Measurements from ENCODE around the gene PRXL2A.
A peak's percentile ranks its signal among the peaks of the same experiment; 100 is the strongest.

PRXL2A gene

DNA sequence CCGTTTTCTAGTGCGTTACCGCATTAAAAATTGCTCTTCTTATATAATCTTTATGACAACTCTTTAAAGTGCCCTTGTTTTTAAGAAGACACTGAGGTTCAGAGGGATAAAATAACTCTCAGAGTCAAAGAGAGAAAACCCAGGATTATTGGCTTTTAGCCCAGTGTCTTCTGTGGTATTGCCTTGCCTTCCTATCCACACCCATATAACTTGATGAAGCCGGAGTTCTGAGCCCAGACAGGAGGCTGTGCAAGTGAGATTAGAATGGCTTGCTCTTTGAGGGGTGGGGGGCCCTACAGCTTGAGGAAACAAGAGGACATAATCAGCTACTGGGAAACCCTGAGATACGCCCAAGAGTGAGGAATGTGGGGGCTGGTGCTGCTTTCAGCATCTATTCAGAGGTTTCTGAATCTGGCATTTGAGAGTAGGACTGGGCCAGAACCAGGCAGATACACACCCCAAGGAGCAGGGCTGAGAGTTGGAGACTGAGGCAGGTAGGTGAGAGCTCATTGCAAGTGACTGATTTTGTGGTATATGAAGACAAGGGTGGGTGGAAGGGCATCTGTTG, 2.3 kb downstream of the PRXL2A start:
- DNase-seq (ENCODE audit: low read depth): no peak
- H3K4me3 ChIP-seq (ENCODE audit: low read depth, low read length): no peak overlapping the region
- TF ChIP-seq CTCF (IDR thresholded peaks at IDR 0.05; ENCODE audit: low read depth, low read length) (no peak), POLR2A (IDR thresholded peaks at IDR 0.05; ENCODE audit: extremely low read depth, insufficient read length) (no peak), MYC (IDR thresholded peaks at IDR 0.05; ENCODE audit: low read depth, low read length) (no peak)
- TF ChIP-seq, protein P1, sequence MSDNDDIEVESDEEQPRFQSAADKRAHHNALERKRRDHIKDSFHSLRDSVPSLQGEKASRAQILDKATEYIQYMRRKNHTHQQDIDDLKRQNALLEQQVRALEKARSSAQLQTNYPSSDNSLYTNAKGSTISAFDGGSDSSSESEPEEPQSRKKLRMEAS (IDR thresholded peaks at IDR 0.05; ENCODE audit: low read depth, low read length): no peak

DNA sequence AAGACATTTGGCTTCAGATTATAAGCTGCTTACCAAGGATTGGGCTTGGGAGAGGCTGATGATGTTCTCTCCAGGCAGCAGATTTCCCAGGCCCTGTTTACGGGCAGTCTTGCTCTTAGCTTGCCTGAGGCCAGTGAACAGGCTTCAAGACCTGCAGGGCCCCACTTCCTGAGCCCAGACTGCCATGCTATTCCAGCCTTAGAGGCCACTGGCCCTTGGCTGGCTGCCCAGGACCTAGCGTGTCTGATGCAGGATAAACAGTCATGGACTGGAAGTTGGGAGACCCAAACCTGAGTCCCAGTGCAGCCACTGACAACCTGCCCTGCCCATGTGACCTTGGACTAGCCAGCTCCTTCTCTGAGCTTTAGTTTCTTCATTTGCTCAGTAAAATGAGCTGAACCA, 2.9 kb downstream of the PRXL2A start:
- no peak overlapping the region for H3K4me3 ChIP-seq (ENCODE audit: low read depth, low read length)
- TF ChIP-seq MYC (IDR thresholded peaks at IDR 0.05; ENCODE audit: low read depth, low read length): no peak
- TF ChIP-seq, protein P1 (IDR thresholded peaks at IDR 0.05; ENCODE audit: low read depth, low read length): no peak
- TF ChIP-seq POLR2A (IDR thresholded peaks at IDR 0.05; ENCODE audit: extremely low read depth, insufficient read length): no peak
- TF ChIP-seq CTCF (IDR thresholded peaks at IDR 0.05; ENCODE audit: low read depth, low read length): no peak
- DNase-seq (ENCODE audit: low read depth): no peak

DNA sequence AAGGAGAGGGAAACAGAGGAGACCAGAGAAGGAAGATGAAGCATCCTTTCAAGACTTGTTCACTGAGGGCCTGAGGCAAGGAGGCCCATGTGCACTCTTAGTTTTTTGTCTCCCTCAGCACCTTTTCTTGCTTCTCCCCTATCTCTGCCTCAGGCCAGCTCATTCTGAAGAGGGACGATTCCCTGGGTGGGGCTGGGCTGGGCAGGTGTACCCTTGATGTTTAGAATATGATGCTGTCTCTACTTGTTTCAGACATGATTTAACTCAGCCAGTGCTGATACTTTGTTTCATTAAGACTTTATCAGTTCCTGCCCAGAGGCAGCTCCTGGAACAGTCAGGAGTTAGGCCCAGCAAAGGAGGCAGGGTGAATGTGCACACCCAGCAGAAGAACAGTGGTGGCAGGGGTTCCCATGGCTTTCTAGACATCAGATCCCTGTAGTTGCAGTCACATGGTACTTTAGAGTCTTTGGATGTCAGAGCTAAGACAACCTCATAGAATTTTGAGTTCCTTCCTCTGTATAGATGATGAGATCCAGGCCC, 3.4 kb downstream of the PRXL2A start:
- no peak for DNase-seq (ENCODE audit: low read depth)
- TF ChIP-seq POLR2A (IDR thresholded peaks at IDR 0.05; ENCODE audit: extremely low read depth, insufficient read length): no peak
- TF ChIP-seq CTCF (IDR thresholded peaks at IDR 0.05; ENCODE audit: low read depth, low read length): no peak
- no peak for TF ChIP-seq MYC (IDR thresholded peaks at IDR 0.05; ENCODE audit: low read depth, low read length)
- TF ChIP-seq, protein P1 (IDR thresholded peaks at IDR 0.05; ENCODE audit: low read depth, low read length): no peak

GRCh38 chr10:80412486-80412885, 4.1 kb downstream of the PRXL2A start:
- DNase-seq (ENCODE audit: low read depth): peak; percentile 24
- no peak for TF ChIP-seq MYC (IDR thresholded peaks at IDR 0.05; ENCODE audit: low read depth, low read length)
- TF ChIP-seq, protein P1 (IDR thresholded peaks at IDR 0.05; ENCODE audit: low read depth, low read length): no peak
- no peak for TF ChIP-seq CTCF (IDR thresholded peaks at IDR 0.05; ENCODE audit: low read depth, low read length)
- no peak overlapping the region for H3K4me3 ChIP-seq (ENCODE audit: low read depth, low read length)

More for the DNA sequence above, 3.4 kb downstream of the PRXL2A start:
- H3K4me3 ChIP-seq (ENCODE audit: low read depth, low read length): no peak overlapping the region

GRCh38 chr10:80413271-80413996, 5.1 kb downstream of the PRXL2A start:
- TF ChIP-seq, protein P1 (IDR thresholded peaks at IDR 0.05; ENCODE audit: low read depth, low read length): no peak
- TF ChIP-seq CTCF (IDR thresholded peaks at IDR 0.05; ENCODE audit: low read depth, low read length) (no peak), MYC (IDR thresholded peaks at IDR 0.05; ENCODE audit: low read depth, low read length) (no peak), POLR2A (IDR thresholded peaks at IDR 0.05; ENCODE audit: extremely low read depth, insufficient read length) (no peak)
- DNase-seq (ENCODE audit: low read depth): peak; percentile 49
- H3K4me3 ChIP-seq (ENCODE audit: low read depth, low read length): no peak overlapping the region
